HEK293T (cell line): ENCODE data around the gene IPO5.

ENCODE experiments used
- FOXA1 ChIP-seq: fragments of 450-650 bp; IDR thresholded peaks from 2 replicates; pipeline ENCODE4 v1.6.1; 2016; ENCODE audit warnings: mild to moderate bottlenecking
- FOXM1 ChIP-seq: fragments of 450-650 bp; IDR thresholded peaks from 2 replicates; pipeline ENCODE4 v1.6.1; 2017; ENCODE audit warnings: mild to moderate bottlenecking, borderline replicate concordance
- HDGF ChIP-seq: fragments of 450-650 bp; IDR thresholded peaks from 2 replicates; pipeline ENCODE4 v1.6.1; 2017; ENCODE audit warnings: antibody characterized with exemption, borderline replicate concordance
- LEF1 ChIP-seq: fragments of 450-650 bp; IDR thresholded peaks from 2 replicates; pipeline ENCODE4 v1.6.1; 2017; ENCODE audit warnings: mild to moderate bottlenecking, borderline replicate concordance
- PKNOX1 ChIP-seq: fragments of 450-650 bp; IDR thresholded peaks from 2 replicates; pipeline ENCODE4 v1.6.1; 2016
- SP1 ChIP-seq: fragments of 450-650 bp; IDR thresholded peaks from 2 replicates; pipeline ENCODE4 v1.6.1; 2017

GRCh38 chr13:97951376-97951775 is 2.1 kb upstream of the IPO5 start:
- no peak for TF ChIP-seq LEF1
- no peak for TF ChIP-seq HDGF
- TF ChIP-seq FOXA1: no peak
- TF ChIP-seq SP1: no peak
- no peak for TF ChIP-seq PKNOX1
- TF ChIP-seq FOXM1: no peak
